Measurements from ENCODE around the gene ABCA10. TPM values are rescaled to one million over a fixed set of nuclear protein-coding genes. Genes with fewer than 3 reads are reported as not detected.

ABCA10 gene
- total RNA-seq, 1 experiment from 2014 or later, result 0.34 TPM

GRCh38 chr17:69176457-69176795, 52.2 kb downstream of the ABCA10 start (continued):
- TF ChIP-seq REST (IDR thresholded peaks at IDR 0.05; ENCODE audit: low read depth), result no peak
- no peak for TF ChIP-seq ZNF274 (IDR thresholded peaks at IDR 0.05; ENCODE audit: low read depth, low read length)
- TF ChIP-seq CEBPB (IDR thresholded peaks at IDR 0.05; ENCODE audit: low read depth), result no peak
- TF ChIP-seq TCF7L2 (IDR thresholded peaks at IDR 0.05; ENCODE audit: borderline replicate concordance, extremely low read depth, insufficient read depth, insufficient read length), result no peak
- no peak for TF ChIP-seq EGR1 (IDR thresholded peaks at IDR 0.05; ENCODE audit: low read depth)
- no peak for TF ChIP-seq CBX3 (IDR thresholded peaks at IDR 0.05; ENCODE audit: low read depth)

- H2AFZ ChIP-seq (ENCODE audit: low read depth, low read length, poor library complexity, severe bottlenecking), result peak overlapping the region; percentile 76
- no peaks in the 10 kb centered on the region; the same call in 1 of the 2 replicates for H3K9me2 ChIP-seq (ENCODE audit: insufficient read depth)
- DNase-seq (ENCODE audit: low read depth, low spot score) (peak; percentile 77), ATAC-seq (peak; percentile 79)
- H3K79me2 ChIP-seq (ENCODE audit: insufficient read depth, low read length), result no peaks in the 10 kb centered on the region
- CTCF ChIA-PET, result no interaction called here
- no peaks in the 10 kb centered on the region for H3K9me3 ChIP-seq (ENCODE audit: control insufficient read depth in 1 of 2, insufficient read depth in 1 of 2, low read depth in 1 of 2, low read length in 2 of 2)
- no peaks in the 10 kb centered on the region for H4K20me1 ChIP-seq (ENCODE audit: insufficient read depth)
- H3K9ac ChIP-seq (ENCODE audit: low read length), result no peak overlapping the region
- BruUV-seq (replicated peaks), result no TSS peak
- RAD21 ChIA-PET (ENCODE audit: low non-redundant PET in 1 of 2, low total read pairs in 2 of 2, uncharacterized antibody in 2 of 2, unreplicated experiment in 2 of 2), result no interaction called here
- H3K27me3 ChIP-seq (ENCODE audit: insufficient read depth, low read length), result no peaks in the 10 kb centered on the region
- intact Hi-C loops (cut with micrococcal nuclease), result no loop called here
- peak overlapping the region; percentile 44 for H3K4me2 ChIP-seq (ENCODE audit: low read length)
- H3K4me1 ChIP-seq (ENCODE audit: control insufficient read depth in 1 of 2, insufficient read depth in 2 of 2, low read length in 2 of 2), result peaks cover 7 to 16% of the 10 kb centered on the region in 2 experiments
- POLR2A ChIA-PET, result interaction anchor here (0.6 kb wide), 1 partner anchor 88 kb away, joined by 4 read pairs; no protein-coding TSS in a partner anchor
- no peaks in the 10 kb centered on the region for H3K36me3 ChIP-seq (ENCODE audit: control insufficient read depth in 1 of 2, insufficient read depth in 2 of 2, low read length in 2 of 2)
- H3K4me3 ChIP-seq (replicated peaks in 1 of 2; ENCODE audit: low read depth in 1 of 2, low read length in 2 of 2), result 0 out of 4 replicates have a peak overlapping the region, but pooled peaks of 1 of the 2 experiments have one; percentile 2
- no peak overlapping the region for H3K27ac ChIP-seq (ENCODE audit: low read depth, low read length)
- TF ChIP-seq ZBTB33 (IDR thresholded peaks at IDR 0.05; ENCODE audit: extremely low read depth, insufficient replicate concordance, low read length) (peak; percentile 5), RAD21 (IDR thresholded peaks at IDR 0.05; ENCODE audit: low read depth) (no peak), FOSL1 (IDR thresholded peaks at IDR 0.05; ENCODE audit: low read depth) (peak; percentile 94), ATF3 (IDR thresholded peaks at IDR 0.05) (peak; percentile 76), CBX3 (IDR thresholded peaks at IDR 0.05; ENCODE audit: low read depth) (peak; percentile 85), EGR1 (IDR thresholded peaks at IDR 0.05; ENCODE audit: low read depth) (no peak; the same call in 1 of the 2 replicates), JUND (IDR thresholded peaks at IDR 0.05) (peak; percentile 90), ZFX (IDR thresholded peaks at IDR 0.05) (no peak), POLR2AphosphoS5 (IDR thresholded peaks at IDR 0.05; ENCODE audit: low read depth, low read length) (0 out of 2 replicates have a peak, but pooled peaks have one; percentile 35), REST (IDR thresholded peaks at IDR 0.05; ENCODE audit: low read depth) (no peak)
Measured at GRCh38 chr17:69175625-69176456, 52.8 kb downstream of the ABCA10 start.
